ENCODE data around the gene HDAC4.

HDAC4 gene

GRCh38 chr2:239358062-239358754 lies 42.6 kb downstream of the HDAC4 start:
- no peak for DNase-seq (ENCODE audit: low read depth)
- no peak overlapping the region for H3K4me3 ChIP-seq (ENCODE audit: low read depth, low read length)

- H3K4me3 ChIP-seq (ENCODE audit: low read depth, low read length) = no peak overlapping the region
- peak; percentile 15 for DNase-seq (ENCODE audit: low read depth)
Measured at GRCh38 chr2:239355724-239356123, 45.1 kb downstream of the HDAC4 start.

DNA sequence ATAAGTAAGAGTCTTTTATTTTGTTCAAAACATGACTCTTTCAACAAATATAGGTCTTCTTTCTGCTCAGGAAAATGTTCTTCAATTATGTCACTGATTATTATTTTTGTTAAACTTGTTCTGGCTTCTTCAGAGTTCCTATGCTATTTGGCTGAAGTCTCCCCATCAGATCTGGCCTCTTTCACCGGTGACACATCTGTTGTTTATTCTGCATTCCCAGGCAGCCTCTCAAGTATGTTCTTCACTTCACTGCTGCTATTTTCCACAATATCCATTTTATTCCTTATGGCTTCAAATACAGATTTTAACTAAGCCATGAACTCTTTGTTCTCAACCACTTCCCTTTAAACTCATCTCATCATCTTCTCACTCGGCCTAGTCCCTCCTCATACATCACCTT lies 45.7 kb downstream of the HDAC4 start:
- DNase-seq (ENCODE audit: low read depth) = peak; percentile 19
- H3K4me3 ChIP-seq (ENCODE audit: low read depth, low read length) = no peak overlapping the region

DNA sequence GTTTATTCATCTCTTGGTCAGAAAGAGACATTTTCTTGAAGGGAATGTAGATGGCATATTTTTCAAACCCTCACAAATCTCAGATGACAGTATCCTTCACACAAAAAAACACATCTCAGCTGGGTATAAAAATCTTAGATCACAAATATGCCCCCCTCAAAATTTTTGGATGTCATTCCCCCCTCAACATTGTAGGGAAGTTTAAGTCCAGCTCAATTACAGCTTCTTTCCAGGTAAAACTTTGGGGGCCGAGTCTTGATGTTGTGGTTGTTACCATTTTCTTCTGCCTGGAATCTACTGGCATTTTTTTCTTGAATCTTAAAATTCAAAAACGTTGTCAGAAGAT lies 46.1 kb downstream of the HDAC4 start:
- H3K4me3 ChIP-seq (ENCODE audit: low read depth, low read length) = no peak overlapping the region
- DNase-seq (ENCODE audit: low read depth) = no peak

DNA sequence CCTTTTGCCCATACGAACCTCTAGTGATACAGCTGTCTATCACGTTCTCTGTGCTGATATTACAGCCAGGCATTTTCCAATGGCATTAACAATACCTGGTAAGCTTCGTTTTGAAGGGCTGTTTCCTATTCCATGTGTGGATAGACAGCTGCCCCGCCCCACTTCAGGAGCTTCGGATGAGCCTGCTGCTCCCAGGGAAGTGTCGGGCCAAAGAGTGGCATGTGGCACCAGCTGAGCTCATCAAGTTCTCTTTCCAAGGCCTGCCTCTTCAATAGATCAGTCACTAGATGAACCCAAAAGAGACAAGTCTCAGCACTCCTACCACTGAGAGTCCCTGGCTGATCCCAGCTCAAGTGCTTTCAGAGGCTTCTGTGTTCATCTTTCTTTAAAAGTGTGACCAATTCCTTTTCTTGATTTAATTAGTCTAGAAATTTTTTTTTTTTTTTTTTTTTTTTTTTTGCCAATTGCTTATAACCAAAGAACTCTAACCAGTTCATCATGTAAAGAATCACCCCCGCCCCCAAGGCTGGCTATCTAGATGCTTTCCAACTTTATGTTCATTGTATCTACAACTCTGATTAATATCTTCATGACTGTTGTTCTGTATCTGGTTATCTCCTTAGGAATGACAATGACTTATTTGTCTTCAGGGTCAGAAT lies 46.6 kb downstream of the HDAC4 start:
- no peak overlapping the region for H3K4me3 ChIP-seq (ENCODE audit: low read depth, low read length)
- no peak for DNase-seq (ENCODE audit: low read depth)

GRCh38 chr2:239353692-239354091 lies 47.1 kb downstream of the HDAC4 start:
- H3K4me3 ChIP-seq (ENCODE audit: low read depth, low read length) = no peak overlapping the region
- DNase-seq (ENCODE audit: low read depth) = no peak

DNA sequence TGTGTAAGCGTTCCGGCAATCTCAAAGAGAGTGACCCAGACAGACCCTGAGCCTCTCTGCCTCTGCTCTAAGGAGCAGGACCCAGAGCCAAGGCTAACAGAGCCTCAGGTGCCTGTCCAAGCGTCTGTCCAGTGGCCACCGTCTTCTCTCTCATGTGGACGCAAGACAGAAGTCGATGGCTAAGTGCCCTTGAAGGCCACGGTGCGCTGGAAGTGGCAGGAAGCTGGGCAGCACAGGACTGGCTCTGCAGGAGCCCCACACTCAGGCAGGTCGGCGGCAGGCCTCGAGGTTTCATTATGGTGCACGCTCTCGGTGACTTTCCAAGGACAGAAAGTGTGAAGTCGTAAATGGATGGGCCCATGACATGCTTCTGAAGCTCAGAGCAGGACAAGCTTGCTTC lies 49.1 kb downstream of the HDAC4 start:
- H3K4me3 ChIP-seq (ENCODE audit: low read depth, low read length) = no peak overlapping the region
- no peak for DNase-seq (ENCODE audit: low read depth)

- no peak for DNase-seq (ENCODE audit: low read depth)
- H3K4me3 ChIP-seq (ENCODE audit: low read depth, low read length) = no peak overlapping the region
Measured at GRCh38 chr2:239349453-239350135, 51.2 kb downstream of the HDAC4 start.

DNA sequence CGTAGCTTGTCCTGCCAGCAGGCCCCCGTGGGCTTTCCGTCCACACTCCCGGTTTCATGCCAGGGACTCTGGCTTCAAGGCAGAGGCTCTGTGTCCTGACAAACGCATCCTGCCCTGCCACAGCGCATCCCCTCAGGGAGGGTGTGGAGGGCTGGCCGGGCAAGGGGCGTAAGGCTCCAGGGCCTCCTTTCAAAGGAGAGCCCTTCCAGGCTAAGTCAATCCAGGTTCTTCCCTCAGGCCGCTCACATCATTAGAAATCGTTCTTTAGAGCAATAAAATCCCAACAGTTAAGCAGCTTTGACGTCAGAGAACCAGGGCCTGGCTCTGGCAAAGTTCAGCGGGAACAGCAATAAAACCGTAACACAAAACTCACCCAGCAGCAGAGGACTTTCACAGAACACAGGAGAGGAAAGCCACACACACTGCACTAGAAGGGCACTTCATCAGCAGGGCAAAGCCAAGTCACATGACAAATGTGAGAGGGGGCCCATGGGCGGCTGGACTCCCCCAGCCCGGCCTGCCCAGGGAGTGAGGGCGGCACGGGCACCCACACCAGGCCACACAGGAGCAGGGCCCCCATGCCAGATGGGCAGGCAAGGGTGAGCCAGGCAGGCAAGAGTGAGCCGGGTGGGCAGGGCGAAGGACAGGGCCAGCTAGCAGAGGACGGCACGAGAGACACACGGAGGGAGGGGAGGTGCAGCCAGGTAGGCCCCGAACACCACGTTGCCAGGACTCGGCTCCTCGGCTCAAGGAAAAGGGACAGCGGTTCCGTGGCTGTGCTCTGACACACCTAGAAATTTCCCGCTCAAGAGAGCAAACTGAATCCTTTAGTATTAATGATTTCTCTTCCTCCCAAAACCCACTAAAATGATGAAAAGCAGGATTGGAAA lies 52.0 kb downstream of the HDAC4 start:
- no peak overlapping the region for H3K4me3 ChIP-seq (ENCODE audit: low read depth, low read length)
- no peak for DNase-seq (ENCODE audit: low read depth)

DNA sequence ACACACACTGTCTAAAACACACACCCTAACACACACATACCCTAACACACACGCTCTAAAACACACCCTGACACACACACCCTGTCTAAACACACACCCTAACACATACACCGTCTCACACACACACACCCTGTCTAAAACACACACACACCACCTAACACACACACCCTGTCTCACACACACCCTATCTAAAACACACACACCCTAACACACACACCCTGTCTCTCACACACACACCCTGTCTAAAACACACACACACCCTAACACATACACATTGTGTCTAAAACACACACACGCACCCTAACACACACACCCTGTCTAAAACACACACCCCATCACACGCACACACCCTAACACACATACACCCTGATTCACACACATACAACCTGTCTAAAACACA lies 54.1 kb downstream of the HDAC4 start:
- DNase-seq (ENCODE audit: low read depth) = no peak
- no peak overlapping the region for H3K4me3 ChIP-seq (ENCODE audit: low read depth, low read length)

DNA sequence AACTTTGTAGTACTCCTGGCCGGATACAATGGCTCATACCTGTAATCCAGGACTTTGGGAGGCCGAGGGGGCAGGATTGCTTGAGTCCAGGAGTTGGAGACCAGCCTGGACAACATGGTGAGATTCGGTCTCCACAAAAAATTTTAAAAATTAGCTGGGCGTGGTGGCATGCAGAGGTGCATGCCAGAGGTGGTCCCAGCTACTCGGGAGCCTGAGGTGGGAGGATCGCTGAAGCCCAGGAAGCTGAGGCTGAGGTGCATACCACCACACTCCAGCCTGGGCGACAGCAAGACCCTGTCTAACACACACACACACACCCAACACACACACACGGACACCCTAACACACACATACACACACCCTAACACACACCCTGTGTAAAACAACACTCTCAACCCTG lies 55.6 kb downstream of the HDAC4 start:
- no peak overlapping the region for H3K4me3 ChIP-seq (ENCODE audit: low read depth, low read length)
- DNase-seq (ENCODE audit: low read depth) = no peak

DNA sequence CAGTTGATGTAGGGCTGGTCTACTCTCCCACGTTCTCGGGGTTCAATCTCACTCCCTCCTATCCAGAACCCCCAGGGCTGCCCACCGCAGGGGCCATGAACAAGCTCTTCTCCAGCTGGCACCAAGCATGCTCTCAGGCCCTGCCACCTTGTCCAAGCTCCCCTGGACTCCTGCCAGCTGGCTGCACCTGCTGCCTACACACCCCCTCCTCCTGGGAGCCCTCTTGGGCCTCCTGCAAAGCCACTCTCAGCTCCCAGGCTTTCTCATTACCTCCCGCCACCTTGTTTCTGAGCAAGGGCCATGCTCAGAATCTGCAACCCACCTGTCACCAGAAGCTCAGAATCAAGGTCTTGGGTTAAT lies 56.0 kb downstream of the HDAC4 start:
- DNase-seq (ENCODE audit: low read depth) = no peak
- H3K4me3 ChIP-seq (ENCODE audit: low read depth, low read length) = no peak overlapping the region

GRCh38 chr2:239343946-239344856 lies 56.6 kb downstream of the HDAC4 start:
- no peak overlapping the region for H3K4me3 ChIP-seq (ENCODE audit: low read depth, low read length)
- no peak for DNase-seq (ENCODE audit: low read depth)

- no peak overlapping the region for H3K4me3 ChIP-seq (ENCODE audit: low read depth, low read length)
- no peak for DNase-seq (ENCODE audit: low read depth)
Measured at GRCh38 chr2:239343460-239343859, 57.4 kb downstream of the HDAC4 start.

DNA sequence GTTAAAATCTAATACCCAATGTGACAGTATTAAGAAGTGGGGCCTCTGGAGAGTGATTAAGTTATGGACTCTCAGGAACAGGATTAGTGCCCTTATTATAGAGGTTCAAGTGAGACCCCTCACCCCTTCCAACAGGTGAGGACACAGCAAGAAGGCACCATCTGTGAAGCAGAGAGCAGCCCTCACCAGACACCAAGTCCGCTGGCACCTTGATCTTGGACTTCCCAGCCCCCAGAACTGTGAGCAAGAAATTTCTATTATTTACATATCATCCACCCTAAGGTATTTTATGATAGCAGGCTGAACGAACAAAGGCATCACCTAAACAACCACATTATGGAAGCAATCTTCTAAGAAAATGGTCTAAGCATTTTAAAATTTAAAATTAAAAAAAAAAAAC lies 59.0 kb downstream of the HDAC4 start:
- DNase-seq (ENCODE audit: low read depth) = no peak
- H3K4me3 ChIP-seq (ENCODE audit: low read depth, low read length) = no peak overlapping the region

GRCh38 chr2:239341146-239341732 lies 59.6 kb downstream of the HDAC4 start:
- no peak for DNase-seq (ENCODE audit: low read depth)
- no peak overlapping the region for H3K4me3 ChIP-seq (ENCODE audit: low read depth, low read length)

DNA sequence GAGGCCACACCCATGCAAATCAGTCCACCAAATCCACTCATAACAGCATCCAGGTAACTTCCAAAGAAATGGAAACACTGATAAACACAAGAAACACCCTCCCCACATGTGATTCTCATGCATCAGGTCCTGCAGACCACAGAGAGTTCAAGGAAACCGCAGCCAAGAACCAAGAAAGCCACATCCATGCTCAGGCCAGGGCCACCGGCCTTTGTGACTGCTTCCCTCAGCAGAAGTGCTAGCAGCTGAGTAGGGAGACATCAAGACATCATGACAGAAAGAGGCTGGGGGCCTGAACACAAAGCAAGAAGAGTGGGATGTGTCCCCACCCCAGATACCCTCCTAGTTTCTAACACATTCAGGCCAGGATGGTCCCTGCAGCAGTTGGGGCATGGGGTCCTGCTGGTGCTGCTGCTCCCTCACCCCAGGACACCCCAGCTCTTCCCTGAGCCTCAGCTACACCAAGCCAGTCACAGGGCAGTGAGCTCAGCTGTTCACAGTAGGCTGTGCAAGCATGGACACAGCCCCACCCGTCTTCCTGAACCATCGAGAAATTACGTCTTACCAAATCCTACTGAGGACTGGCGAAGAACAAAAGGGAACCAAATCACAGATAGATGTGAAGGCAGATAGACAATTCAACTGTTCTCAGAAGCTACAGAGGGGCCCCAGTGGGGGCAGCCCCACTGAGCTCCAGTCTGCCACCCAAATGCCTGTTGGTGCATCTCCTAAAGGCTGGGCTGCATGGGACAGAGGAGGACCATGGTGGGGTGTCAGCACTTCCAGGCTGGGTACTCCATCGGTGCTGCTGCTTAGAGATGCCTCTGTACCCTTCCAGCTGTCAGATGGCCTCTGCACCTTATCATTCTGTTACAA lies 60.9 kb downstream of the HDAC4 start:
- H3K4me3 ChIP-seq (ENCODE audit: low read depth, low read length) = no peak overlapping the region
- DNase-seq (ENCODE audit: low read depth) = no peak

DNA sequence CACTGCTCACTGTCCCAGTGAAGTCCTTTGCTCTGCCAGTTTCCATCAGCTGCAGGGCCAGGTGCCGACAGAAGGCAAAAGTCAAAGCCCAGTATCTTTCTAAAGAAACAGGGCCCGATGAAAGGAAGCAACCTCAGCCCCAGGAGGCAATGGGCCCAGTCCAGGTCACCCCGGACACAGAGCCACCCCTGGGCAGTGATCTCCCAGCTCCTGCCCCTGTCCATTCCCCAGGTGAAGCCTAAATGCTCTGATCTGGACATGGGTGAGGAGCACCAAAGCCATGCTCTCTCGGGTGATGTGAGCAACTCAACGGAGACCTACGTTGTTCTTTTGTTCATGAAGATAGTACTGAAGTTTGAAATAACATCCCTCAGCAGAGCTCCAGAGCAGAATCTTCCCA lies 61.6 kb downstream of the HDAC4 start:
- H3K4me3 ChIP-seq (ENCODE audit: low read depth, low read length) = no peak overlapping the region
- DNase-seq (ENCODE audit: low read depth) = no peak

Measured in skeletal muscle cell (primary cell).